Nephron (organoid): ENCODE results near the gene NUDT3.
A peak's percentile ranks its signal among the peaks of the same experiment; 100 is the strongest.

Experiments used
- H3K27ac Mint-ChIP-seq, 3 experiments: 2 replicates each; pipeline ENCODE4 v1.8.0; 2020; ENCODE audit warnings: mixed read lengths in 3 of 3, mild to moderate bottlenecking in 2 of 3, moderate library complexity in 1 of 3
- H3K27me3 Mint-ChIP-seq: 2 replicates; pipeline ENCODE4 v1.8.0; 2021; ENCODE audit warnings: low read depth, mild to moderate bottlenecking, moderate library complexity, mixed read lengths
- H3K36me3 Mint-ChIP-seq: 2 replicates; pipeline ENCODE4 v1.8.0; 2020; ENCODE audit warnings: low read depth, mixed read lengths
- H3K4me1 Mint-ChIP-seq: 2 replicates; pipeline ENCODE4 v1.8.0; 2020; ENCODE audit warnings: mixed read lengths
- H3K4me3 Mint-ChIP-seq, 3 experiments: 2 replicates each; pipeline ENCODE4 v1.8.0; 2020; ENCODE audit warnings: mild to moderate bottlenecking in 3 of 3, mixed read lengths in 3 of 3, moderate library complexity in 2 of 3
- H3K9me3 Mint-ChIP-seq: 2 replicates; pipeline ENCODE4 v1.8.0; 2020; ENCODE audit warnings: mixed read lengths
- TF ChIP-seq, protein P1 (sequence below), 3 experiments: fragments of 200-600 bp; sonication (generic); IDR thresholded peaks; one replicate each; pipeline ENCODE4 v1.5.0; 2021; ENCODE audit warnings: antibody characterized with exemption in 3 of 3; ENCODE audit not compliant: unreplicated experiment in 3 of 3

Gene NUDT3

DNA sequence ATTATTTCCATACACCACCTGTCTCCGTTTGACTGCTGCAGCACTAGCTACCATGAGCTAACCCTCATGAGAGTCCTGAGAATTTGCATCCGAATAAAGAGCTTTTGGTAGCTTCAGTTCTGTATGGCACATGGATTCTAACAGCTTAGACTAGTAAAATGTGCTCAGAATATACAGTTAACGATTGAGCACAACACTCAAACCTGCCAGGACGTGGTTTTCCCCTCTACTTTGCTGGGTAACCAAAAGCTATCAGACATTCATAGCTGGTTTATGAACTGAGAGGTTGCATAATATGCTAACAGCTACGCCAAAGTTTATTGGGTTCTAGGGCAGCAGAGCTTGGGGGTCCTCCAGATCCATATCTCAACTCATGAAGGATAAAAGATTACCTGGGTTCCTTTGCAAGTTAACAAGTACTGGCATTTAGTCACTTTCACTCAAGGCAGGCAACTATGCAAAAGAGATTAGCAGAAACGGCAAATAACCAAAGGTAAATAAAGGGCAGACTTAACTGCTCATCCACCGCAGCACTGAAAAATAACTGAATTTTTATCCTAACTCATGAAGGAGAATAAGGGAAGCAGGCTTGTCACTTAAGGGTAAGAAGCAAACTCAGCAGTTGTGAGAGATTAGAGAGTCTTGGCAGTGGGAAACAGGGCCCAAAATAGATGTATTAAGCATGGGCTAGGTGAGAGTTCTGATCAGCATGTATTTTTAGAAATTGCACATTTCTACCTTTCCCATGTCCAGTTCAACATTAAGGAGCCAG lies 29.4 kb downstream of the NUDT3 start:
- Mint-ChIP-seq H3K4me1 (peaks cover 58% of the 10 kb centered on the region), H3K27ac (peak overlapping the region; percentile 37 to 59 (median 44)), H3K36me3 (no peaks in the 10 kb centered on the region), H3K9me3 (no peaks in the 10 kb centered on the region), H3K4me3 (no peak overlapping the region), H3K27me3 (no peaks in the 10 kb centered on the region)
- TF ChIP-seq, protein P1, sequence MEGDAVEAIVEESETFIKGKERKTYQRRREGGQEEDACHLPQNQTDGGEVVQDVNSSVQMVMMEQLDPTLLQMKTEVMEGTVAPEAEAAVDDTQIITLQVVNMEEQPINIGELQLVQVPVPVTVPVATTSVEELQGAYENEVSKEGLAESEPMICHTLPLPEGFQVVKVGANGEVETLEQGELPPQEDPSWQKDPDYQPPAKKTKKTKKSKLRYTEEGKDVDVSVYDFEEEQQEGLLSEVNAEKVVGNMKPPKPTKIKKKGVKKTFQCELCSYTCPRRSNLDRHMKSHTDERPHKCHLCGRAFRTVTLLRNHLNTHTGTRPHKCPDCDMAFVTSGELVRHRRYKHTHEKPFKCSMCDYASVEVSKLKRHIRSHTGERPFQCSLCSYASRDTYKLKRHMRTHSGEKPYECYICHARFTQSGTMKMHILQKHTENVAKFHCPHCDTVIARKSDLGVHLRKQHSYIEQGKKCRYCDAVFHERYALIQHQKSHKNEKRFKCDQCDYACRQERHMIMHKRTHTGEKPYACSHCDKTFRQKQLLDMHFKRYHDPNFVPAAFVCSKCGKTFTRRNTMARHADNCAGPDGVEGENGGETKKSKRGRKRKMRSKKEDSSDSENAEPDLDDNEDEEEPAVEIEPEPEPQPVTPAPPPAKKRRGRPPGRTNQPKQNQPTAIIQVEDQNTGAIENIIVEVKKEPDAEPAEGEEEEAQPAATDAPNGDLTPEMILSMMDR (IDR thresholded peaks at IDR 0.05; ENCODE audit: unreplicated experiment in 3 of 3), result no peak

DNA sequence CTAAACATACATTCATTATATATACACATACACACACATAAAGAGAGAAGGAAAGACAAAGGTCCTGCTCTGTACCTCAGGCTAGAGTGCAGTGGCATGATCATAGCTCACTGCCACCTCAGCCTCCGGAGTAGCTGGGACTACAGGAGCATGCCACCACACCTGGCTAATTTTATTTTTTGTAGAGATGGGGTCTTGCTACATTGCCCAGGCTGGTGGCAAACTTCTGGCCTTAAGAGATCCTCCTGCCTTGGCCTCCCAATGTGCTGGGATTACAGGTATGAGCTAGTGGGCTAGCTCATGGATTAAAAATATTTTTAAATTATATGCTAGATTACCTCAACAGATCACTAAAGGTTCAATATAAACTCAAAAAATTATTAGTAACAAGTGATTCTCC lies 30.3 kb downstream of the NUDT3 start:
- peaks cover 62% of the 10 kb centered on the region for H3K4me1 Mint-ChIP-seq
- TF ChIP-seq, protein P1 (IDR thresholded peaks at IDR 0.05; ENCODE audit: unreplicated experiment in 3 of 3), result no peak
- no peak overlapping the region for H3K4me3 Mint-ChIP-seq
- peak overlapping the region in 1 of 3 experiments; percentile 17 for H3K27ac Mint-ChIP-seq
- H3K36me3 Mint-ChIP-seq, result no peaks in the 10 kb centered on the region
- H3K9me3 Mint-ChIP-seq, result no peaks in the 10 kb centered on the region
- H3K27me3 Mint-ChIP-seq, result no peaks in the 10 kb centered on the region

- peaks cover 65% of the 10 kb centered on the region for H3K4me1 Mint-ChIP-seq
- H3K27ac Mint-ChIP-seq, result peak overlapping the region in 2 of 3 experiments; percentile 8 to 18
- TF ChIP-seq, protein P1 (IDR thresholded peaks at IDR 0.05; ENCODE audit: unreplicated experiment in 3 of 3), result no peak
- no peaks in the 10 kb centered on the region for H3K9me3 Mint-ChIP-seq
- H3K27me3 Mint-ChIP-seq, result no peaks in the 10 kb centered on the region
- H3K36me3 Mint-ChIP-seq, result no peaks in the 10 kb centered on the region
- H3K4me3 Mint-ChIP-seq, result no peak overlapping the region
Measured at GRCh38 chr6:34360556-34360955, 31.9 kb downstream of the NUDT3 start.

DNA sequence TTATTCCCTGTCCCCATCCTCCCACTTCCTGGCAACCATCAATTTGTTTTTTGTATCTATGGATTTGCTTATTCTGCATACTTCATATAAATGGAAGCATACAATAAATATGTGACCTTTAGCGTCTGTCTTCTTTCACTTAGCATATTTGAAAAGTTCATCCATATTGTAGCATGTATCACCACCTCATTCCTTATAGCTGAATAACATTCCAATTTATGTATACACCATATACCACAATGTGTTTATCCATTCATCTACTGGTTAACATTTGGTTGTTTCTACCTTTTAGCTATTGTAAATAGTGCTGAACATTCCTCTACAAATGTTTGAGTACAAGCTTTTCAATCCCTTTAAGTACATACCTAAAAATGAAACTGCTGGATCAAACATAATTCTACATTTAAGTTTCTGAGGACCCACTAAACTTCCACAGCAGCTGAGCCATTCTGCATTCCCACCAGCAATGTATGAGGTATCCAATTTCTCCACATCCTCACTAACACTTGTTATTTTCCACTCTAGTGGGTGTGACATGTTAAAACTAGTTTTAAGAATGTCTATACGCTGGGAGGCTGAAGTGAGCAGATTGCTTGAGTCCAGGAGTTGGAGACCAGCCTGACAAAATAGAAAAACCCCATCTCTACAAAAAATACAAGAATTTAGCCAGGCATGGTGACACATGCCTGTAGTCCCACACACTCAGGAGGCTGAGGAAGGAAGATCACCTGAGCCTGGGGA lies 32.9 kb downstream of the NUDT3 start:
- H3K4me3 Mint-ChIP-seq, result peak overlapping the region in 1 of 3 experiments; percentile 24
- no peaks in the 10 kb centered on the region for H3K9me3 Mint-ChIP-seq
- TF ChIP-seq, protein P1 (IDR thresholded peaks at IDR 0.05; ENCODE audit: unreplicated experiment in 3 of 3), result no peak
- H3K27ac Mint-ChIP-seq, result peak overlapping the region; percentile 62 to 83 (median 76)
- H3K36me3 Mint-ChIP-seq, result no peaks in the 10 kb centered on the region
- no peaks in the 10 kb centered on the region for H3K27me3 Mint-ChIP-seq
- peaks cover 65% of the 10 kb centered on the region for H3K4me1 Mint-ChIP-seq

GRCh38 chr6:34358389-34358905 lies 34.0 kb downstream of the NUDT3 start:
- Mint-ChIP-seq H3K4me1 (peaks cover 53% of the 10 kb centered on the region), H3K36me3 (no peaks in the 10 kb centered on the region), H3K9me3 (no peaks in the 10 kb centered on the region), H3K4me3 (peak overlapping the region in 2 of 3 experiments; percentile 24 to 56), H3K27ac (peak overlapping the region; percentile 53 to 73 (median 70)), H3K27me3 (no peaks in the 10 kb centered on the region)
- TF ChIP-seq, protein P1 (IDR thresholded peaks at IDR 0.05; ENCODE audit: unreplicated experiment in 3 of 3), result no peak
